MCF 10A (cell line): Measurements from ENCODE around the gene IKZF3. TPM values are rescaled to one million over a fixed set of nuclear protein-coding genes. Genes with fewer than 3 reads are reported as not detected.

Experiments used
- BruUV-seq: library from RNA; stranded (reverse); fragments of 400-500 nt; replicated peaks from 2 replicates; lab custom pipeline; 2021; lab: Mats Ljungman, UMichigan
- CTCF ChIA-PET: fragments of 300-600 bp; sonication (Branson Sonifier 250); formaldehyde crosslinking; extraction: SDS; loops from one replicate; lab custom pipeline; 2021; ENCODE audit warnings: antibody characterized with exemption, inconsistent platforms; lab: Yijun Ruan, JAX
- POLR2A ChIA-PET: fragments of 300-600, 350-650 bp; sonication (Branson Sonifier 250); formaldehyde crosslinking; extraction: SDS; loops from one replicate; lab custom pipeline; 2020; ENCODE audit warnings: antibody characterized with exemption, inconsistent platforms; lab: Yijun Ruan, JAX
- DNase-seq: peaks from one replicate; pipeline ENCODE4 v3.0.0-alpha.2; 2018; ENCODE audit not compliant: unreplicated experiment
- H3K27ac Mint-ChIP-seq: one replicate; pipeline ENCODE4 v1.8.0; 2022; ENCODE audit warnings: mild to moderate bottlenecking, low read depth, mixed read lengths; ENCODE audit not compliant: unreplicated experiment
- H3K27me3 Mint-ChIP-seq: one replicate; pipeline ENCODE4 v1.8.0; 2022; ENCODE audit warnings: mixed read lengths; ENCODE audit not compliant: insufficient read depth, unreplicated experiment
- H3K36me3 Mint-ChIP-seq: one replicate; pipeline ENCODE4 v1.8.0; 2022; ENCODE audit warnings: mild to moderate bottlenecking, moderate library complexity, mixed read lengths; ENCODE audit not compliant: insufficient read depth, unreplicated experiment
- H3K4me1 Mint-ChIP-seq: one replicate; pipeline ENCODE4 v1.8.0; 2022; ENCODE audit warnings: mixed read lengths; ENCODE audit not compliant: insufficient read depth, unreplicated experiment
- H3K4me3 Mint-ChIP-seq: one replicate; pipeline ENCODE4 v1.8.0; 2022; ENCODE audit warnings: mild to moderate bottlenecking, moderate library complexity, mixed read lengths; ENCODE audit not compliant: unreplicated experiment
- H3K9me3 Mint-ChIP-seq: one replicate; pipeline ENCODE4 v1.8.0; 2022; ENCODE audit warnings: mixed read lengths; ENCODE audit not compliant: unreplicated experiment
- CTCF ChIP-seq: fragments of 200-600 bp; IDR thresholded peaks from one replicate; pipeline ENCODE4 v1.8.0; 2022; ENCODE audit warnings: antibody characterized with exemption, mild to moderate bottlenecking; ENCODE audit not compliant: unreplicated experiment
- intact Hi-C: fragments of 100-400 bp; cut with micrococcal nuclease; formaldehyde crosslinking; loops from 2 replicates; pipeline ENCODE4 v1.14.1; 2022
- total RNA-seq: library from RNA; stranded (reverse); gene quantifications from 2 replicates; pipeline ENCODE4 v1.2.3, GENCODE V29; 2022

IKZF3 gene
- total RNA-seq, 1 experiment from 2014 or later = not detected

- POLR2A ChIA-PET = no interaction called here
- no peak overlapping the region for H3K4me3 Mint-ChIP-seq
- H3K9me3 Mint-ChIP-seq = no peaks in the 10 kb centered on the region
- no peaks in the 10 kb centered on the region for H3K4me1 Mint-ChIP-seq
- H3K36me3 Mint-ChIP-seq = no peaks in the 10 kb centered on the region
- DNase-seq = no peak
- BruUV-seq = no TSS peak
- H3K27me3 Mint-ChIP-seq = peaks cover 85% of the 10 kb centered on the region
- H3K27ac Mint-ChIP-seq = no peak overlapping the region
- intact Hi-C loops = no loop called here
- CTCF ChIA-PET = interaction anchor here (0.6 kb wide), 1 partner anchor 224 kb away, joined by 3 read pairs; no protein-coding TSS in a partner anchor
- no peak for TF ChIP-seq CTCF
Observed at GRCh38 chr17:39845052-39845846, 18.9 kb downstream of the IKZF3 start.

GRCh38 chr17:39841134-39841683, 22.9 kb downstream of the IKZF3 start:
- ChIA-PET CTCF (interaction anchor here (0.6 kb wide), 1 partner anchor 40 kb away, joined by 3 read pairs; no protein-coding TSS in a partner anchor), POLR2A (no interaction called here)
- Mint-ChIP-seq H3K4me1 (no peaks in the 10 kb centered on the region), H3K27ac (no peak overlapping the region), H3K4me3 (no peak overlapping the region), H3K36me3 (no peaks in the 10 kb centered on the region), H3K27me3 (peaks cover 90% of the 10 kb centered on the region), H3K9me3 (peaks cover 11% of the 10 kb centered on the region)
- no peak for TF ChIP-seq CTCF
- intact Hi-C loops = no loop called here
- DNase-seq = no peak
- no TSS peak for BruUV-seq

- no peak overlapping the region for H3K27ac Mint-ChIP-seq
- H3K9me3 Mint-ChIP-seq = peaks cover 18% of the 10 kb centered on the region
- TF ChIP-seq CTCF = no peak
- BruUV-seq = no TSS peak
- no peak overlapping the region for H3K4me3 Mint-ChIP-seq
- H3K36me3 Mint-ChIP-seq = no peaks in the 10 kb centered on the region
- POLR2A ChIA-PET = no interaction called here
- intact Hi-C loops = no loop called here
- CTCF ChIA-PET = no interaction called here
- H3K27me3 Mint-ChIP-seq = peaks cover 89% of the 10 kb centered on the region
- no peaks in the 10 kb centered on the region for H3K4me1 Mint-ChIP-seq
- no peak for DNase-seq
Observed at GRCh38 chr17:39838784-39839183, 25.3 kb downstream of the IKZF3 start.

- BruUV-seq = no TSS peak
- CTCF ChIA-PET = no interaction called here
- Mint-ChIP-seq H3K9me3 (peaks cover 18% of the 10 kb centered on the region), H3K27ac (no peak overlapping the region), H3K27me3 (peaks cover 89% of the 10 kb centered on the region), H3K4me3 (no peak overlapping the region), H3K36me3 (no peaks in the 10 kb centered on the region), H3K4me1 (no peaks in the 10 kb centered on the region)
- no peak for TF ChIP-seq CTCF
- intact Hi-C loops = no loop called here
- POLR2A ChIA-PET = no interaction called here
- no peak for DNase-seq
Observed at GRCh38 chr17:39838057-39838456, 26.1 kb downstream of the IKZF3 start.
